HG03039 (cell line): ENCODE measurements around the gene C1orf35.

Experiments
- ATAC-seq: cut with Tn5 transposase; IDR thresholded peaks from one replicate; pipeline ENCODE4 v1.9.1; 2021; ENCODE audit warnings: mild to moderate bottlenecking, moderate library complexity; ENCODE audit not compliant: unreplicated experiment

Gene C1orf35

DNA sequence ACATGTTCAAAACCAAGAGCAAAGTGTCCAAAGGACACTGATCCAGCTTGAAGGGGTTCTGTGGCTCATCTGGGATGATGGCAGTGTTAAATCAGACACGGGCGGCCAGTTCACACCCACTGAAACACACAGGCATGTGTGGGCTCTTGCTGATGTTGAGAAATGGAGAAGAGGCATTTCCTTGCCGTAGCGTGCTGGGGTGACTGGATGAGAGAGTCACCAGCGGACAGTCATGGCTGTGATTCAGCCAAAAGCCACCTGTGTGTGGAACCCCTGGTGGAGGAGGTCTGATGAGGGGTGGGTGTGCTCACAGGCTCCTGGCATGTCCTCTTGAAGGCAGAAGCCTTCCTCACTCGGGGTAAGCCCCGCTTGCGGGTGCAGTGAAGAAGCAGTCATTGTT, 7.2 kb downstream of the C1orf35 start:
- ATAC-seq = no peak

DNA sequence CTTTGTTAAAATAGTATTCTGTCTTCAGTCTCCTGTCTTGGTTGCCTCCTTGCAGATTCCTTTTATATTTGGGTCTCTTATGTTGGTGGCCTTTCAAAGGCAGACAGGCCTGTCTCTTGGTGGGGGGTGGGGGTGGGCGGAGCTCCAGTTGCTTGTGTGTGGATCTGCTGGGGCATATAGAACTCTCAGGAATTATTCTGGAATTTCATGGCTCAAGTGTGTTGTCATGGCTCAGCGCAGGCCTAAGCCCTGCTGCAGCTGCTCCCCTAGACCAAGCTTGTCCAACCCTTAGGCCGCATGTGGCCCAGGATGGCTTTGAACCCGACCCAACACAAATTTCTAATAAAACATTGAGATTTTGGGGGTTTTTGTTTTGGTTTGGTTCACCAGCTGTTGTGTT, 8.0 kb downstream of the C1orf35 start:
- no peak for ATAC-seq

DNA sequence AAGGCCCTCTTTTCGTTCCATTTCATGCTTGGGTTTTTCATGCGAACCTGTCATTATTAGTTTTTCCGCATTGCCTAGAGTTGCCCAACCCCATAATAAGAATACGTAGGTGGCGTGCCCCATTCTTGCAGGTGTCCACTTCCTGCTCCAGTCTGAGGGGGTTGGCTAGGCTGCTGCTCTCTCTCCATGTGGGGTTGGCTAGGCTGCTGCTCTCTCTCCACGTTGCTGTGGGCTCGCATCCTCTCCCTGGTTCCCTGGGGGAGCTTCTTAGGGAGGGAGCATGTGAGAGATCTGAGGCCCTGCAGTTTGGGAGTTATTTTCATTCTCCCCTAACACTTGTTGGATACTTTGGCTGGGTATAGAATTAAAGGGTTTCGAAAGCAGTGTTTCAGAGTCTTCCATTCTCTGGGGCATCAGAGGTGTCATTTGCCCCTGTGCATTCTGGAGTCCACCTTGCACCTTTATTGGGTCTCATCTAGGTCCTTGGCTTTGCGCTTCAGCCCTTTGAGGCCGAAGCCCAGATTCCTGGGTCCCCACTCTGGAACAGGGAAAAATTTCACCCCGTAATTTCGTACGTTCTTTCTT, 8.6 kb downstream of the C1orf35 start:
- ATAC-seq = no peak

DNA sequence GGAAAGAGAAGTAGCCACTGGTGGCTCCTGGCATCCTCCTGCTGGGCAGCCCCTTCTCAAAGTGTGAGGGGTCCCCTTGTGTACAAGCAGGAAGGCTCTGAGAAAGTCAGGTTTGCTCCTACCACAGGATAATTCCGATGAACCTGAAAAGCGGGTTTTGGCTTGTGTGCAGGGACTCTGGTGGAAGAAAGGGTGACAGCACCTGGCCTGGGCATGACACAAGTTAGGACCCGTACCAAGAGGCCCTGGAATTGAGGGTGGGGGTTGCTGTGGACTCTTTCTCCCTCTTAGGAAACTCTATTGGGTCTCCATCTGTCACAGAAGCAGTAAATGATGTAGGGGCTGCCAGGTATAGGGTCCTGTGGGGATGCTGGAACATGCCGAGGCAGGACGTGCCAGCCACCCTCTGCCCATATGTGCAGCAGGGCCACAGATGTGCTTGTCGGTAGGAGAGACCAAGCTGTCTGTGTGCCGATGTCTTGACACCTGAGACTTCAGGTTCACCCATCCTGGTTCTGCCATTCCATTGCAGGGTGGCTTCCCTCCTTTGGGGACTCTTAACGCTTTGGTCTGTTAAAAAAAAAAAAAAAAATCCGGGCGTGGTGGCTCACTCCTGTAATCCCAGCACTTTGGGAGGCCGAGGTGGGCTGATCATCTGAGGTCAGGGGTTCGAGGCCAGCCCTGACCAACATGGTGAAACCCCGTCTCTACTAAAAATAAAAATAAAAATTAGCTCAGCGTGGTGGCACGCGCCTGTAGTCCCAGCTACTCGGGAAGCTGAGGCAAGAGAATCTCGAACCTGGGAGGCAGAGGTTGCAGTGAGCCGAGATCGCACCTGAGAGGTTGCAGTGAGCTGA, 9.8 kb downstream of the C1orf35 start:
- no peak for ATAC-seq

DNA sequence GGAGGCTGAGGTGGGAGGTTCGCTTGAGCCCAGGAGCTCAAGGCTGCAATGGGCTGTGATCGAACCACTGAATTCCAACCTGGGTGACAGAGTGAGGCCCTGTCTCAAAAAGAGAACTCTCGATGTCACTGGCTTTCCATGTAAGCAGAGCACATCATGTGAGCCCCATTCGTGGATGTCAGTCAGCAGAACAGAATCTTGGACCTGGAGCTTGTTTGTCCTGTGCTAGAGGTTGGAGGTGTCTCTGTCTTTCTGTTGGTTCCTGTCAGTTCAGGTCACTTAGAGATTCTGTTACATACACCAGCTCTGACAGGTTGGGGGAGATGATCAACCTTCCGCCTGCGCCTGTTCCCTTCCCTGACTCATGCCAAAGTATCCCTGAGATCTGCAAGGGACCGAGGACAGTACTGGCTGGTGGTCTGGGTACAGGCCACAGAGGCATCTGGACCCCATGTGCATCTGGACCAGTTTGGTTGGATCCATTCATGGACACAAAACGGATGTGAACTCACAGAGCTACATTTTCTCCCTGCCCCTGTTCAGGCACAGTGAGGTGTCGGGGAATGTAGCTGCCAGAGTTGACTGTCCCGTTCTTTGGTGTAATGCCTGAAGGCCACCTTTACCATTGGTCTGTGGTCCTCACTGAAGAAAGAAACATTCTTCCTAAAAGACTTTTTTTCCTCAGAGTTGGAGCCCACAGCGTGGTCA, 10.6 kb downstream of the C1orf35 start:
- no peak for ATAC-seq

DNA sequence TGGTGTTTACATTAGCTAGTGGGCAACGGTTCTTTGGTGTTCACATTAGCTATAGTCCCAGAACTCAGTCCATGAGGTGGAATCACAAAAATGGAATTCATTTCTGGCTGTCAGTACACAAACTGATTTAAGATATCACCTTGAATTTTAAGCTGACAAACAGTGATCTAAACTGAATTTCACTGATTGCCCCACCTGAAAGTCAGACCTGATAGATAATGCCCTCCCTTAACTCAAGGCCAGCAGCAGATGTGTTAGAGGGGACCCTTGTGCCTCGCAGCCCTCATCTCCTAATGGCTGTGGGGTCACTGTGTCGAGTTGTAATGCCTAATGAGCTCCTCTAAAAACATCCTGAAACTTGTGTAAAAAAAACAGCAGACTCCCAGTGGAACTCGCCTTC, 12.0 kb downstream of the C1orf35 start:
- ATAC-seq = no peak

DNA sequence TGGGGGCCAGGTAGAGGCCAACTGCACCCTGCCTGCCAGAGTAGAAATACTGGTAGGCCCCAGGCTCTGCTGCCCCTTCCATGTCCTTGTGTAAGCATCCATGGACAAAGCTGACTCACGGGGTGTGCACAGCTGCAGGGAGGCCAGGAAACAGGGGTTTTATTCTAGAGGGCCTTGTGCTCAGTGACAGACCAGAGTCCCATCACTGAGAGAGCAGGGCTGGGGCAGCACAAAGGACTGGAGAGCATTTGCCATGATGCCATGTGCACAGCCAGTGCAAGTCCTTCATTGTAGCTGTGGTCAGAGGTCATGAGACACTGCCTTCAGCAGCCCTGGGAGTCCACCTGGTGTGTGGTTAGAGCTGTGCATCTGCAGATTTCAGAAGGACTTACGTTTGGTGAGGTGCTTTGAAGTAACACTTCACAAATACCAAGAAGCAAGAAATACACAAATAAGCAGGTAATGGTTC, 12.5 kb downstream of the C1orf35 start:
- no peak for ATAC-seq

DNA sequence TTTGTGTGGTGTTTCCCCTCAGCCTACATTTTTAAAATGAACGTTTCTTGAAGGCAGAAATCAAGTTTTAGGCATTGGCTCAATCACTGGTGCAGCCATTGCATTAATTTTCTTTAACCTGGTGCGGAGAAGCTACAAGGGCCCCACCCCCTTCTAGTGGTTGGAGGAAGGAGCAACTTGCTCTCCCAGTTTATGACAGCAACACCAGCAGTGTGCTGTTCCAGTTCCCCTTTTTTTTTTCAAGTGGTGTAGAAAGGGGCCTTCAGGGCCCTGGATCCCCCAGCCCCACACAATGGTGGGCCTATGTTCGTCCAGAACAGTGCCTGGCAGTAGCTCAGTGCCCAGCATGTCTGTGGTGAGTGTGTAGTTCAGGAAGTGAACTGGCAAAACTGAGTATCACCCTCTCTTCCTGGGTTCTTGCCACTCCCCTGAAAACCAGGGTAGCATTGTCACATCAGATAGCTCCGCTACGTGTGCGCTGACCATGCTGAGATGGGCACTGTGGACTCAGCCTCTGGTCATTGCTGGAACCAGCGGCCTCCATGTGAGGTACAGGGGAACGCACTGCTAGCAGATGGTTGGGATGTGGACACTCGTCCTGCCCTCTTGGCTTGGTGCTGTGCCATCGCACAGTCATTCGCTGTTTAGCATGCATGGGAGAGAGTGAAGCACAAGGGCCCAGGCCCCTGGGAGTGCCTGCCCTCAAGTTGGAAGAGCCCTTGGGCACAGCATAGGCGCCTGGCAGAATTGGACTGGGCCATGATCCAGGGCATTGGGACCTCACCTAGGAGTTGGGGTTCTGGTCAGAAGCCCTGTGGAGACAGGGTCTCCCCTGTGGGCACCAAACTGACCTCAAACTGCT, 13.4 kb downstream of the C1orf35 start:
- no peak for ATAC-seq

DNA sequence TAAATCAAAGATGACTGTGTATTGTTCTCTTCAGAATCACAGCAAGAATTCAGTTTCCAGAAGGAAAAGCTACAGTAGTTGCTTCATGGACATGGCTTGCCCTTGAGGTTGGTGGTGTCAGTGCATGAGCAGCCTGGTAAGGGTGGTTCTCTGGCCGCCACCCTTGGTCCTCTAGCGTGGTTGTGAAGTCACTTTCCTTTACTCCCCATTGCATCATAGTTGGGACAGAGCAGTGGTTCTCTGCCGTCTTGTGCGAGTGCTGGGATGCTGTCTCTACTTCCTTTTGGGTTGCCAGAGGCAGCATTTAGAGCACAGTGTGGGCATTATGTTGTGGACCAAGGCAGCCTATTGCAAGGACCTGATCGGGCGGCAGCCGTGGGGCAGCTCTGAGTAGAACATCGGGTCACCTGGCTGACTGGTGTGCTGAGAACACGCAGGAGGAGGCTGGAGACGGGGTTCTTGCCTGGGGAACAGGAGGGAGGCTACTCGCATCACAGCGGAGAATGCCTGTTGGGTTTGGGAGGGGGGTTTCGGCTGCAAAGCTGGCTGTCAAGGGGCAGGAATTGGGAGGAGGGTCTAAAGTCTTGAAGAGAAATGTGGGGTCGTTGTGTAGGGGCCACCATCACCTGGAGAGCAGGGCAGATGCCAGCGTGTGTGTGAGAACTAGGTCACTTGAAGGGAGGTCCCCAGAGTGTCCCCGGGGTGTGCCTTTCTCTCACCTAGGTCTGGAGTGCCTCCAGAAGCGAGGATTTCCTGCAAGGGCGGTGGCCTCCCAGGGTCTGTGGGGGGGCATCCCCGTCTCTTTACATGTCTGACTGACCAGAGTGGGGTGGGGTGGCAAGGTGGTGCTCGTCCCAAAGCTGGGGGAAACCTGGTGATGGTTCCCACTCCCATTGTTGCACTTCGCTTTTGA, 14.3 kb downstream of the C1orf35 start:
- no peak for ATAC-seq

DNA sequence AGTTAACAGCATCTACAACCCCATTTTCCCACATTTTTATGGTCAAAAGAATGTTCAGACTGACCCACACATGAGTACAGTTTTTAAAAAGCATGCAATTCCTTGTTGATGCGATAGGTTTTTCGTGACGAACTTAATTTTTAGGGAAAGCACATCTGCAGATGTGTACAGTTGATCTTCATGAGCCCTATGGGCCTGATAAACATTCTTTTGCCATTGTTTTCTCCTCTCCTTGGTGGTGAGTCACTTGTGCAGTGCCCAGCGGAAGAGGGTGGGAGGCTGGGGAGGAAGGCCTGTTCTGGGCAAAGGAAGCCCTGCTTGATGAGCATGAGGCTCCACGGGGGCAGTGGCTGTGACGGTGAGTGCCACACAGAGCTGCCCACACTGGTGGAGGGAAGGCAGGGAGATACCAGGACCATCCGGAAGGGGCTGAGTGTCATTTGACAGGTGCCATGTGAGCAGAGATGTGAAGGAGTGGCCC, 15.3 kb downstream of the C1orf35 start:
- no peak for ATAC-seq

DNA sequence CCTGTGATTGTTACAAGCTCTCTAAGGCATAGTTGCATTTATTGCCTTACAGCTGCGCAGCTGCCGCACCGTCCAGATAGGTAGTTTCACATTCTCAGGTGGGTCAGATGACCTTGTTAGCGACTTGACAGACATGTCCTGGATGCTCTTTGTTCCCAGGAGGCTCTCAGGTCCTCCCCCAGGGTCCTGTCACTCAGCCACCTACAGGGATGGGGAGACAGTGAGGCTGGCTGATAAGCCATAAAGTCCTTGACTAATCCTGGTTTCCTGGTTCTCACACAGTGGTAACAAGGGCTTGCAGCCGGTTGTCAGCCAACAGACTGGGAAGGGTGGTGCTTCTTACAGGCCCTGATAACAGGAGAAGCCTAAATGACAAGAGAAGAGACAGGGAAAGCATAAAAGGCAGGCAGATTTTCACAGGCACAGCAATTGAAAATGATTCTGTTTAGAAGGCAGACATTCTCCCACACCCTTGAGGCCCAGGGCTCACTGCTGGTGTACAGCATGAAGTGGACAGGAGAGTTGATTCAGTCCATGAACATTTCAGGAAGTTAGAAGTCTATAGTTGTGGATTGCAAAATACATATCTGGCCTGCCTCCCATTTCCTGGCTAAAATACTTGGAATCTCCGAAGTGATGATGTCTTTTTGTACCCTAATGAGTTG, 17.7 kb downstream of the C1orf35 start:
- no peak for ATAC-seq

DNA sequence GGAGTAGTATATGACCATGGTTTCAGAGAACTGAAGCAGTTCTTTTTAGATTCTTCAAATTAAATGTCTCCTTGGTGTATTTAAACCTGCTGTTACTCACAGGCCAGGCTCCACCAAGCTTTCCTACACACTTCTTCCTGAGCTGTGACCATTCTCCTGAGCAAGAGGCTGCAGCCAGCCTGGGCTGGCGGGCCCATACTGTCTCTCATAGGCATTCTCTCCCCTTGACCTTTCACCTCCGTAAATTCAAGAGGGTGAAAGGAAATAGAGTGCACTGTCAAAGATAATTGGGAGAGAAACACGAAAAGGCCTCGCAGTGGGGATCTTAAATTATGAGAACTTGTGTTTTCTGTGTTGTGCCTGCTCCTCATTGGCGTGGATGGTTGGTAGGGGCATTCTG, 18.3 kb downstream of the C1orf35 start:
- no peak for ATAC-seq

DNA sequence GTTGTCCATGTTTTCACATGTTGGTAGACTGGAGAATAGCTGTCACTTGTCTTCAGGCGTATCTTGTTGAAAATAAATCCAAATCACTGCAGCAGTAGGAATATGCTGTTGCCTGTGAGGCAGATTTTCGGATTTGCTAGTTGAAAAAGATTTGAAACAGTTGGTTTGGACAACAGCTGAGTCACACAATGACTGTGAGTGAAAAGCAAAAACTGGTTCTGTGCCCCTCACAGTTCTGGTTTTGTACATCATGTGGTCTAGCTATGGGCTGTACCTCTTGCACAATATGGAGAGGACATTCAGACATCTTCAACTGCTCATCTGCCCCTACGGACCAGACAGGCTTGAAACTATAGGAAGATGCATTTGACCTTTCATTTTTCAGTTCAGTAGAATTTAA, 18.8 kb downstream of the C1orf35 start:
- ATAC-seq = no peak

DNA sequence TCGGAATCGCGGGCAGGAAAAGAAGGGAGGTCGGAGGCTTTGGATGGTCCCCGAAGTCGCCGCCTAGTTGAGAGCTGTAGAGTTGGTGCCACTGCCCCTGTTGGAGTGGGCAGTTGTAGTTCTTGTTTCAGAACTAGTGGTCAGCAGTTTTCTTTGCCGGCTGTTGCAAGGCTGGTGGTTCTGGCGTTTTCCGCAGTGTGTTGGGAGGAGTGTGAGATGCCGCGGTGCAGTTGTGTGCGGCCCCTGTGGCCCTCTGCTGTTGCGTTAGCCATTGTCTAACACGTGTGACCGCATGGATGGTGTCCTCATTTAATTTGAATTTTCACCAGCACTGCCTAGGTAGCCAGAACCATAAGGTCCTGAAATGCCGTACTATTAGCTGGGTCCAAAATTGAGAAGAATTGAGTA, 19.2 kb downstream of the C1orf35 start:
- no peak for ATAC-seq

DNA sequence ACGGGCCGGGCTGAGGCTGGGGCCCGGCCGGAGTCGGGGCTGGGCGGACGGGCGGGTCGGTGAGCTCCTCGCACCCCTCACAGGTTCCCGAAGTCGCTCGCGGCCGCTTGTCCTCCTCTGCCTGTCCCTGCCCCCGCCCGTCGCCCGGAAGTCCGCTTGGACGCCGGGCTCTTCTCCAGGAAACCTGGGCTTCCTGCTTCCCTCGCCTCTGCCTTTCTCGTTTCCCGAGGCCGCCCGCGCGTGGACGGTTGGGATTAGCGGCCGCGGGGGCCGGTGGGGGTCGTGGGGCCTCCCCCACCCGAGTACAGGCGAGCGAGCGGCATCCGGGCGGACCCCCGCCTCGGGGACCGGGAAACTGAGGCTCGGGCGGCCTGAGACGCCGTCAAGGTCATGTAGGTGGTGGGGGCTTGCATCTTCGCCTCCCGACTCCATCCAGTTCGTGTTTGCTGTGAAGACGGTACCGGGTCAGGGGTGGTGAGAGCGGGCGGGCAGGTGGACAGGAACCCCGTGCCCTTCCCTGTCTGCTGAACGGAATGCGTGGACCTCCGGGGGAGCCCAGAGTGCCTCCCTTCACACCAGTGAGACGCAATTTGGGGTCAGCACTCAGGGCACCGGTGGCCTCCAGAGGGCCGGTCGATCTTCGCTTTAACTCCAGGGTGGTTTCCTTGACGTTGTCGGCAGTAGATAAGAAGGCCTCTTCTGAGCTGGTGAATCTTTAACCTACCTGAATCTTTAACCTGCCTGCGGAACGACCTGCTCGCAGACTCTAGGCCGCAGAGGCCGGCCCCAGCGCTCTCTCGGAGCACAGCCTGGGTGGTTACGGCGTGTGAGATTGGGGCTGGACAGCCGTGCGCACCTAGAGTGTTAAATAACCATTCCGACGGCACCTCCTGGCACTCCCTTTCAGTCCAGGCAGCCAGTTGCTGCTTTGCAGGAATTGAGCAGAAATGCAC, 19.9 kb downstream of the C1orf35 start:
- peak; percentile 17 for ATAC-seq

DNA sequence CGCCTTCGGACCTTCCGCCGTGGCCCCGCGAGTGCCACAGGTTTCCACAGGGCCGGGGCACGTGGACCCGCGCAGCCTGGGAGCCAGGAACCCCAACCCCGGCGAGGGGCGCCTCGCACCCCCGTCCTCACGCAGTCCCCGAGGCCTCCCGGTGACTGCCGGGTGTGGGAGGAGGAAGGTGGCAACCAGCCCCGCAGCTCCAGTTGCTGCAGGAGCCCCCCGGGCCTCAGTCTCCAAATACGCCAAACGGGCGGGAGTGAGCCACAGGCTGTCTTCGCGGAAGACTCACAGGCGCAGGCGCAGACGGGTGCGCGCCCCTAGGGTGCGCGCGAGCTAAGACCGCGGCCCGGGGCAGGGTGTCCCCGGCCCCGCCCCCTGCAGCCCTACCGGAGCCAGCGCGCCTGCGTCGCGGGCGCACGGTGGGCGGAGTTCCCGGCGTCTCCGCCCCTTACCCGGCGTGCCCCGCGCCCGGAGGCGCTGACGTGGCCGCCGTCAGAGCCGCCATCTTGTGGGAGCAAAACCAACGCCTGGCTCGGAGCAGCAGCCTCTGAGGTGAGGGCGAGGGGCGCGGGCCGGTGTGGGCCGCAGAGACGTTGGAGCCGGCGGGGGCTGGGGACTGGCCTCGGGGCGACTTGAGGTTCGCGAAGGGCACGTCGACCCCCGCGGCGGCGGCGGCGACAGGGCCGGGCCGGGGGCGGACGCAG, 20.8 kb downstream of the C1orf35 start, which contains the start of gene ARF1:
Gene ARF1 (plus strand): TSS at position 495 of the 704 bp plus-strand sequence. CDS start 14,407 bp downstream, outside the sequence.
- ATAC-seq = peak; percentile 68

DNA sequence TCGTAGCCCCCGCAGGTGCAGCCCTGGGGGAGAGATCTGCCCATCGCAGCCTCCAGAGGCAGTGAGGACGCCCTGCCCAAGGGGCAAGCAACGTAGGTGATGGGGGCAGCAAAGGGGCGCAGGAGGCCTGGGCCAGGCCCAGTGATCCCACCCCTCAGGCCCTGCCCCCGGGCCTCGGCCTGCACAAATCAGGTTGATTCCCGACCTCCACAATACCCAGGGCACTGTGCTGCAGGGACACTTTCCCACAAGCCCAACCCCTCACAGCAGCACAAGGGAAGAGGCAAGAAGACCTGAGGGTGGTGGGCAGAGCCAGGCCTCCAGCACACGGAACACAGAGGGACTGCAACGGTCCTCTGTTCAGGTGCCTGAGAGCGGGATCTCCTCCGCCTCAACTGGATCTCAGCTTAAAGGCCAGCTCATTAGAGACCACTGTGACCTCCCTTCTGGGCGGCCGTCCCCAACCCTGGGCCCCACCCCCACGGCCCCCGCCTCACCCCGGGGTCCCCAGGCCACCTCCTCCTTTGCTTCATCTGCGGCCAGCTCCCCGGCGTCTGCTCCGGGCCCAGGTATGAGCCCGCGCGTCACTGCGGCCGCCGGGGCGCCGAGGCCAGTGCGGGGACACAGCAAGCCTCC, 21.4 kb downstream of the C1orf35 start:
- ATAC-seq = peak; percentile 11
